GM12874 (cell line): ENCODE data around the gene ACACA.

ENCODE experiments used
- TF ChIP-seq, protein P1 (sequence below): IDR thresholded peaks from 2 replicates; pipeline ENCODE4 v1.5.1; 2011; ENCODE audit warnings: low read depth, mild to moderate bottlenecking, control low read depth, low read length, moderate library complexity; ENCODE audit not compliant: insufficient read depth

The ACACA gene

DNA sequence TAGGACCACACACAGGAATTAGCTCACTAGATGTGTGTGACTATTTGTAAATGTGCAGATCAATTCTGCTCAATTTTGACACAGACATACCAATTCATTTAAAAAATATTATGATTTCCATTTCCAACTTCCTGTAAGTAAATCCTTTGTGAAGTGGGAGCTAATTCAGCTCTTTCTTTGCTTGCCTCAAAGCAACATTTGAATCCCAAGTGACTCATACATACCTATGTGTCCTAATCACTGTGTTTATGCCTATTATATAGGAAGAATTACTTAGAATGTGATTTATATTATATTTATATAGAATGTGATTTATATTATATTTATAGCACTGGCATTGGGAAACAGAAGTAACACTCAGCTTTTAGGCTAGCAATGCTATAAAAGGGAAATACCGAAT, 226.7 kb downstream of the ACACA start:
- TF ChIP-seq, protein P1, sequence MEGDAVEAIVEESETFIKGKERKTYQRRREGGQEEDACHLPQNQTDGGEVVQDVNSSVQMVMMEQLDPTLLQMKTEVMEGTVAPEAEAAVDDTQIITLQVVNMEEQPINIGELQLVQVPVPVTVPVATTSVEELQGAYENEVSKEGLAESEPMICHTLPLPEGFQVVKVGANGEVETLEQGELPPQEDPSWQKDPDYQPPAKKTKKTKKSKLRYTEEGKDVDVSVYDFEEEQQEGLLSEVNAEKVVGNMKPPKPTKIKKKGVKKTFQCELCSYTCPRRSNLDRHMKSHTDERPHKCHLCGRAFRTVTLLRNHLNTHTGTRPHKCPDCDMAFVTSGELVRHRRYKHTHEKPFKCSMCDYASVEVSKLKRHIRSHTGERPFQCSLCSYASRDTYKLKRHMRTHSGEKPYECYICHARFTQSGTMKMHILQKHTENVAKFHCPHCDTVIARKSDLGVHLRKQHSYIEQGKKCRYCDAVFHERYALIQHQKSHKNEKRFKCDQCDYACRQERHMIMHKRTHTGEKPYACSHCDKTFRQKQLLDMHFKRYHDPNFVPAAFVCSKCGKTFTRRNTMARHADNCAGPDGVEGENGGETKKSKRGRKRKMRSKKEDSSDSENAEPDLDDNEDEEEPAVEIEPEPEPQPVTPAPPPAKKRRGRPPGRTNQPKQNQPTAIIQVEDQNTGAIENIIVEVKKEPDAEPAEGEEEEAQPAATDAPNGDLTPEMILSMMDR, result no peak

GRCh38 chr17:37177254-37177870, 229.3 kb downstream of the ACACA start:
- TF ChIP-seq, protein P1, result no peak

DNA sequence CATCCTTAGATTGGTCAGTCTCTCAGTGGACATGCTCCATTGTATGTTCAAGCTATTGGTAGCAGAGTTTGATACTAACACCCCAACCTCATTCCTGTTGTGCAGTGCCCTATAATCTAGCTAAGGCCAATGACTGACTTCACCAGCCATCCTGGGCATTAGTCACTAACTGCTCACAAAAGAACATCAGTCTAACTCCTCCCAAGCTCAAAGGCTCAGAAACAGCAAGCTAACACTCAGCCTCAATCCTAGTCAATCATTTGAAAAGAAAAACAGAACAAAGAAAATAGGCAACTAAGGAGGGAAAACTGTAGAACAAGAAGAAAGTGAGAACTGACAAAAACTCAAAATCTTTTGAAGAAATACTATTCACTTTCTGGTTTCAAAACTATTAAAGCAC, 229.9 kb downstream of the ACACA start:
- TF ChIP-seq, protein P1, result no peak

DNA sequence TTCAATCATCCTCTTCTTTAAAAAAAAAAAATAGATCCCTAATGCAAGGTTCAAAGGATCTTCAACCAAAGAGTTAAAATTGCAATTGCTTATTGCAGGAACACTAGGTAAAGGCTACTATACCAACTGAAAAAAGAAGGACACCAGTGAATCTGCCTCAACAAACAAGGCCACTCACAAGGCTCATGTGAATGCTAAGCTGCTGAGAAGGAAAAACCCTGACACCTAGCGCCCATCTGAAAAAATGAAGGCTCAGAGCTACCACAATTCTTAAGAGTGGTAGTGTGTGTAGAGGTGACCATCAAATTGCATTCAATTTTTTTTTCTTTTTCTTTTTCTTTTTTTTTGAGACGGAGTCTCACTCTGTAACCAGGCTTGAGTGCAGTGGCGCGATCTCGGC, 232.4 kb downstream of the ACACA start:
- TF ChIP-seq, protein P1, result 0 out of 2 replicates have a peak, but pooled peaks have one; percentile 7

DNA sequence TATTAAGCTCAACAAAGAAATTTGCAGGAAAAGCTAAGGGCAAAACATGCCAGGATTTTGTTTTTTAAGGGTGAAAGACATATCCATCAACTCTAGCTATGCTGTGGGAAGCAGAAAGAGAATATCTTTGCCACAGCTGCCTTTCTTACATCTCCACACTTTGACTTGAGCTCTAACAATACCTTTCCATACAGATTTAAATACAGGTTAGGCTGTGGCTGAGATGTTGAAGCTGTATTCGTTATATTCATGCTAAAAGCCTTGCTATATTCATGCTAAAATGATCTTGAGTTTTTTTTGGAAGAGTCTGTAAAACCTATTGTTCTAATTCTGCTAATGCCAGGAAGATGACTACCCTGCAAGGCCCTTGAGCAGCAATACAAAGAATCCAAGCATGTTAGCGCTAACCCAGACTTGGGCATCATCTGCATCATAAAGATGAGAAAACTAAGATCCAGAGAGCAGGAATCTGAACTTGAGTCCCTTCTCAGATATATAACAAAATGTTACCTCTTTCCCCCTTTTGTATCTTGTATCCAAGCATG, 235.7 kb downstream of the ACACA start:
- TF ChIP-seq, protein P1, result no peak

GRCh38 chr17:37168731-37169353, 237.8 kb downstream of the ACACA start:
- TF ChIP-seq, protein P1, result no peak

GRCh38 chr17:37167756-37168155, 238.9 kb downstream of the ACACA start:
- TF ChIP-seq, protein P1, result no peak
